HL-60 (cell line): ENCODE results near the gene SLC5A2.

ENCODE experiments used
- GABPA ChIP-seq: IDR thresholded peaks from 2 replicates; pipeline ENCODE4 v1.6.1; 2012; ENCODE audit warnings: low read depth
- POLR2AphosphoS5 ChIP-seq: IDR thresholded peaks from 2 replicates; pipeline ENCODE4 v1.6.1; 2012; ENCODE audit warnings: low read depth
- TF ChIP-seq, protein P1 (sequence below): IDR thresholded peaks from one replicate; pipeline ENCODE4 v1.5.1; 2011; ENCODE audit warnings: low read length, control low read depth, inconsistent platforms; ENCODE audit not compliant: insufficient read depth

DNA sequence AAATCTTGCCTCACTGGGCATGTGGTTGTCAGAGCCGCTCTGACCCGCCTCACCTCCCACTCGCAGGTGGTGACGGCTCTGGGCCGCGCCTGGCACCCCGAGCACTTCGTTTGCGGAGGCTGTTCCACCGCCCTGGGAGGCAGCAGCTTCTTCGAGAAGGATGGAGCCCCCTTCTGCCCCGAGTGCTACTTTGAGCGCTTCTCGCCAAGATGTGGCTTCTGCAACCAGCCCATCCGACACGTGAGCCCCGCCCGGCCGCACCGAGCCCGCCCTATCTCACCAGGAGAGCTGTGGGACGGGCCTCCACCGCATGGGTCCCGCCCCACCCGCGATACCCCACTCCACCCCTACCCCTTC, 7.0 kb upstream of the SLC5A2 start:
- TF ChIP-seq, protein P1, sequence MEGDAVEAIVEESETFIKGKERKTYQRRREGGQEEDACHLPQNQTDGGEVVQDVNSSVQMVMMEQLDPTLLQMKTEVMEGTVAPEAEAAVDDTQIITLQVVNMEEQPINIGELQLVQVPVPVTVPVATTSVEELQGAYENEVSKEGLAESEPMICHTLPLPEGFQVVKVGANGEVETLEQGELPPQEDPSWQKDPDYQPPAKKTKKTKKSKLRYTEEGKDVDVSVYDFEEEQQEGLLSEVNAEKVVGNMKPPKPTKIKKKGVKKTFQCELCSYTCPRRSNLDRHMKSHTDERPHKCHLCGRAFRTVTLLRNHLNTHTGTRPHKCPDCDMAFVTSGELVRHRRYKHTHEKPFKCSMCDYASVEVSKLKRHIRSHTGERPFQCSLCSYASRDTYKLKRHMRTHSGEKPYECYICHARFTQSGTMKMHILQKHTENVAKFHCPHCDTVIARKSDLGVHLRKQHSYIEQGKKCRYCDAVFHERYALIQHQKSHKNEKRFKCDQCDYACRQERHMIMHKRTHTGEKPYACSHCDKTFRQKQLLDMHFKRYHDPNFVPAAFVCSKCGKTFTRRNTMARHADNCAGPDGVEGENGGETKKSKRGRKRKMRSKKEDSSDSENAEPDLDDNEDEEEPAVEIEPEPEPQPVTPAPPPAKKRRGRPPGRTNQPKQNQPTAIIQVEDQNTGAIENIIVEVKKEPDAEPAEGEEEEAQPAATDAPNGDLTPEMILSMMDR = no peak
- TF ChIP-seq GABPA = no peak
- TF ChIP-seq POLR2AphosphoS5 = no peak
